BE2C (cell line): Measurements from ENCODE around the gene CCDC200.
"Not testable (repeated sequence)": the region's sequence is repeated elsewhere in the genome, so short reads cannot be mapped to it uniquely, and the experiment has no call there.

Experiments
- DNase-seq: peaks from one replicate; pipeline ENCODE4 v3.0.0-alpha.2; 2020
- H3K27me3 ChIP-seq: fragments of 250-450 bp; sonication (Bioruptor Pico); 2 replicates; pipeline ENCODE4 v1.5.1; 2020; ENCODE audit warnings: mild to moderate bottlenecking
- H3K36me3 ChIP-seq: fragments of 250-450 bp; sonication (Bioruptor Pico); 2 replicates; pipeline ENCODE4 v1.5.1; 2020; ENCODE audit warnings: mild to moderate bottlenecking
- H3K4me1 ChIP-seq: fragments of 250-450 bp; sonication (Bioruptor Pico); 2 replicates; pipeline ENCODE4 v1.5.1; 2020
- H3K4me3 ChIP-seq: 2 replicates; pipeline ENCODE4 v1.5.1; 2011; ENCODE audit warnings: low read depth, low read length
- H3K9me3 ChIP-seq: fragments of 250-450 bp; sonication (Bioruptor Pico); 2 replicates; pipeline ENCODE4 v1.5.1; 2020
- TF ChIP-seq, protein P1 (sequence below): IDR thresholded peaks from 2 replicates; pipeline ENCODE4 v1.5.1; 2012; ENCODE audit warnings: mild to moderate bottlenecking, low read depth, low read length

Gene CCDC200

DNA sequence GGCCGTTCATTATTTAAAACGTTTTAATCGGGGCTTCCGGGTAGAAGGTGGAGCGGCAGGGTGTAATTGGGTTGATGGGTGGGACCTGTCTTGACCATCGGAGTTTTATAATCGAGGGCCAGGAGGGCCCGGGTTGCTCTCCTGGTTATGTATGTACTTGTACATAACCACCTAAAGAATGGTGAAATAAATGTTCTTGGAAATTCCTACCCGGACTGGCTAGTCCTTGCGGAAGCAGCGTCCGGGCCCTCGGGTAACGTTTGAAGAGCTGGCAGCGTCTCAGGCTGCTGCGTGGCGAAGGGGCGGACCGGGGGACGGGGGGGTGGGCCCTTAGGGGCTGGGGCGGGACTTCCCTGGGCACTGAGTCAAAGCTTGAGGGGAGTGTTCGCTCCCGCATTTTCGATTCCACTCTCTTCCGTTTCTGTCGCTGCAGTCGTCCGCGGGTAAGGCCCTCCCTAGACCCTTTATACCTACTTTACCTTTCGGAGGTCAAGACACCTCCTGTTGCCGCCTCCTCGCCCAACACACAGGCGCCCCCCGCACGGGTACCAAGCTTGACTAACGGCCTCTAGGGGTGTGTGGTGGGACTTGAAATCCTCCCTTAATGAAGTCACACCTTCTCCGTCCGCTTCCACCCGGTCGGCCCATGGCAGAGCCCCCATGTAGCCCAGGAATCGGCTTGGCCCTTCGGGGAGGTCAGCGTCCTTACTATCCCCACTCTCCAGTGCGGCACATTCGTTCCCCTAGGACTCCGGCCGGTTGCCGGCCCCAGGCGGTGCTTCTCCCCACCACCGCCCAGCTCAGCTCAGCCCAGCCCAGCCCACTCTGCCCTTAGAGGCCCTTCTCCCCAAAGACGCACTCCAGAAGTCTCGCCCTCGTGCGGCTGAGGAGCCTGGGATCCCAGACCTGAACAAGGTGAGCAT is 16.7 kb downstream of the CCDC200 start, which contains the start of gene TMEM106A:
Gene TMEM106A, plus strand, starts transcription at position 396 of the 923 bp plus-strand sequence. CDS start 1,167 bp downstream, outside the sequence.
- DNase-seq: peak; percentile 76
- TF ChIP-seq, protein P1, sequence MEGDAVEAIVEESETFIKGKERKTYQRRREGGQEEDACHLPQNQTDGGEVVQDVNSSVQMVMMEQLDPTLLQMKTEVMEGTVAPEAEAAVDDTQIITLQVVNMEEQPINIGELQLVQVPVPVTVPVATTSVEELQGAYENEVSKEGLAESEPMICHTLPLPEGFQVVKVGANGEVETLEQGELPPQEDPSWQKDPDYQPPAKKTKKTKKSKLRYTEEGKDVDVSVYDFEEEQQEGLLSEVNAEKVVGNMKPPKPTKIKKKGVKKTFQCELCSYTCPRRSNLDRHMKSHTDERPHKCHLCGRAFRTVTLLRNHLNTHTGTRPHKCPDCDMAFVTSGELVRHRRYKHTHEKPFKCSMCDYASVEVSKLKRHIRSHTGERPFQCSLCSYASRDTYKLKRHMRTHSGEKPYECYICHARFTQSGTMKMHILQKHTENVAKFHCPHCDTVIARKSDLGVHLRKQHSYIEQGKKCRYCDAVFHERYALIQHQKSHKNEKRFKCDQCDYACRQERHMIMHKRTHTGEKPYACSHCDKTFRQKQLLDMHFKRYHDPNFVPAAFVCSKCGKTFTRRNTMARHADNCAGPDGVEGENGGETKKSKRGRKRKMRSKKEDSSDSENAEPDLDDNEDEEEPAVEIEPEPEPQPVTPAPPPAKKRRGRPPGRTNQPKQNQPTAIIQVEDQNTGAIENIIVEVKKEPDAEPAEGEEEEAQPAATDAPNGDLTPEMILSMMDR: peak; percentile 39
- H3K4me1 ChIP-seq: peaks cover 4% of the 10 kb centered on the region
- H3K36me3 ChIP-seq: no peaks in the 10 kb centered on the region
- peak within 1 kb of the TSS; percentile 66 for H3K4me3 ChIP-seq
- no peaks in the 10 kb centered on the region for H3K9me3 ChIP-seq
- H3K27me3 ChIP-seq: no peaks in the 10 kb centered on the region

DNA sequence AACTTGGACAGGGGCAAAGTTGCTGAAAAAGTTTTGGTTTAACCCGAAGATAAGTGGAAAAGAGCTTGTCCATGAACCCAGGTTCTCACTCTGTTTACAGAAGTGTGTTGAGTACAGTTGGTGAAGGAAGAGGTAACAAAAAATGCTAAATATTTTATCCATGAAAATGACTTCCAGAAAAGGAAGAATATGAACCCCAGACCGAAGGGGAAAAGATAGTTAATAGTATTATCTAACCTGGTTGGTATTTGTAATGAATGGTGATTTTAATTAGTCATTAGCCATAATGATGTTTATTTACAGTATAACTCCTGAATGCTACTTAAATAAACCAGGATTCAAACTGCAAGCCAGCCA is 17.3 kb downstream of the CCDC200 start:
- no peaks in the 10 kb centered on the region for H3K9me3 ChIP-seq
- peaks cover 4% of the 10 kb centered on the region for H3K4me1 ChIP-seq
- TF ChIP-seq, protein P1: no peak
- H3K36me3 ChIP-seq: no peaks in the 10 kb centered on the region
- peak overlapping the region; percentile 66 for H3K4me3 ChIP-seq
- H3K27me3 ChIP-seq: no peaks in the 10 kb centered on the region
- no peak for DNase-seq

DNA sequence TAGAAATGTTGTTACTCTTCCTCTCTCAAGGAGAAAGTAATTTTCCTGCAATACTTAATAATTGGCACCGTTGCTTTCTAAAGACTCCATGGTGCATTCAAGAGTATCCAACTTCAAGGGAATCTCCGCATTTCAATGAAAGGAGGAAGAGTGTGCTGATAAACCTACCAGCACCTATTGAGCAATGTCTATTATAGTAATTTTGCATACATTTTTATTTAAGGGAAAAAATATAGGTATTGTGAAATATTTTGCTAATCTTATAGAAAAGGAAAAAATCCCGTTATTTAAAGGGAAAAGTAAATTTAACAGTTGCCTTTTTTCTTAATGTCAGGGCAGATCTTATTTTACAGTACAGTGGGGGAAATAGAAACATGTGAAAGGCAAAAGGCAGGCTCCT is 17.8 kb downstream of the CCDC200 start:
- no peak overlapping the region for H3K4me3 ChIP-seq
- H3K36me3 ChIP-seq: no peaks in the 10 kb centered on the region
- TF ChIP-seq, protein P1: no peak
- DNase-seq: no peak
- peaks cover 4% of the 10 kb centered on the region for H3K4me1 ChIP-seq
- H3K27me3 ChIP-seq: no peaks in the 10 kb centered on the region
- no peaks in the 10 kb centered on the region for H3K9me3 ChIP-seq

DNA sequence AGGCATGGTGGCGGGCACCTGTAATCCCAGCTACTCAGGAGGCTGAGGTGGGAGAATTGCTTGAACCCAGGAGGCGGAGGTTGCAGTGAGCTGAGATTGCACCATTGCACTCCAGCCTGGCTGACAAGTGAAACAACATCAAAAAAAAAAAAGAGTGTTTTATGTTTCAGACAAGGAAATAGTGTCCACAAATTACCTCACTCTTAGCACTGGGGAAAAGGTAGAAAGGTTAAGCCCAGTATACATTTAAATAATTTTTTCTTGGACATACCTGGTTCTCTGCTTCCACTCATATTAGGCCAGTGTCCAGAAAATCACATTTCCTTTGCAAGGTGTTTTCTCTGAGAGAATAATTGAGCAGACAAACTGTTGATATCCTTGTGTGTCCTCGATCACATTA is 25.4 kb downstream of the CCDC200 start:
- DNase-seq, H3K4me1 ChIP-seq, H3K27me3 ChIP-seq, H3K4me3 ChIP-seq, H3K9me3 ChIP-seq: not testable (repeated sequence)
- peaks cover 21% of the 10 kb centered on the region for H3K36me3 ChIP-seq

DNA sequence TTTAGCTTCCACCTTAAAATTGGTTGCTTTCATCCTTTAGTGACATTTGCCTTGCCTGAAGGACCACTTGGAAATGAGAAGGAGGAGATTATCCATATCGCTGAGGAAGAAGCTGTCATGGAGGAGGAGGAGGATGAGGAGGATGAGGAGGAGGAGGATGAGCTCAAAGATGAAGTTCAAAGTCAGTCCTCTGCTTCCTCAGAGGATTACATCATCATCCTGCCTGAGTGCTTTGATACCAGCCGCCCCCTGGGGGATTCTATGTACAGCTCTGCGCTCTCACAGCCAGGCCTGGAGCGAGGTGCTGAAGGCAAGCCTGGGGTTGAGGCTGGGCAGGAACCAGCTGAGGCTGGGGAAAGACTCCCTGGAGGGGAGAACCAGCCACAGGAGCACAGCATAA is 28.3 kb downstream of the CCDC200 start:
- H3K9me3 ChIP-seq: no peaks in the 10 kb centered on the region
- peaks cover 29% of the 10 kb centered on the region for H3K36me3 ChIP-seq

DNA sequence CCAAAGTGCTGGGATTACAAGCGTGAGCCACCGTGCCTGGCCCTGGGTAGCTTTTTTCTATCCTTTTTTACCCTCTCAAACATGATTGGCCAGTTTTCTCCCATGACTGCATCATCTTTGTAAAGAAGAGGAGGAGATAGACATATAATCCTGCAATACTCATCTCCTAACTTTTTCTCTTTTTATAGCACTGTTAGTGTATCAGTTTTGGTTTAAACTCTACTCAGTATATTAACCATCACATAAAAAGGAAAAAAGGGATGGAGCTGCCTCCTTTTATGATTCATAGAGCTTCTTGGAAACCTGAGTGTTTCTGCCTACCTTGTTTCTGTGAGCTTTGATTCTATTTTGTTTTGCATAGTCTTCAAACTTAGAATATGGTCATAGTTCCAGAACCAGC is 28.8 kb downstream of the CCDC200 start:
- H3K4me3 ChIP-seq: no peak overlapping the region
- H3K4me1 ChIP-seq: peaks cover 9% of the 10 kb centered on the region
- TF ChIP-seq, protein P1: no peak
- no peak for DNase-seq
- H3K36me3 ChIP-seq: peaks cover 34% of the 10 kb centered on the region
- no peaks in the 10 kb centered on the region for H3K27me3 ChIP-seq
- H3K9me3 ChIP-seq: no peaks in the 10 kb centered on the region

More for the DNA sequence above, 28.3 kb downstream of the CCDC200 start:
- Histone ChIP-seq H3K4me3 (no peak overlapping the region), H3K27me3 (no peaks in the 10 kb centered on the region), H3K4me1 (peaks cover 9% of the 10 kb centered on the region)
- DNase-seq: peak; percentile 92
- TF ChIP-seq, protein P1: peak; percentile 17; the same call in 1 of the 2 replicates
